Body of pancreas (tissue), 4 donors: ENCODE data around the gene GTF2A1. TPM values are rescaled to one million over a fixed set of nuclear protein-coding genes. Genes with fewer than 3 reads are reported as not detected.

ENCODE experiments used
- ATAC-seq: fragments of 150-250 bp; one replicate; pipeline ENCODE4 v1.9.1; 2016
- DNase-seq, 4 donors: peaks; one replicate each; pipeline ENCODE4 v3.0.0-alpha.2; 2019
- H3K27ac ChIP-seq, 4 donors: fragments of 200-600 bp; sonication (generic); 1 replicate in 3 of 4; 2 replicates in 1 of 4; pipeline versions ENCODE4 v1.5.1 to v1.6.1; 2016 to 2019; ENCODE audit warnings: mild to moderate bottlenecking in 1 of 4, mixed read lengths in 1 of 4, moderate library complexity in 1 of 4
- H3K27me3 ChIP-seq, 2 donors: fragments of 200-600 bp; sonication (generic); one replicate each; pipeline ENCODE4 v1.6.0; 2016; ENCODE audit warnings: mild to moderate bottlenecking in 1 of 2
- H3K36me3 ChIP-seq, 2 donors: fragments of 200-600 bp; sonication (generic); replicated peaks in 1 of 2; 2 replicates each; pipeline ENCODE4 v1.5.1; 2016; ENCODE audit warnings: low read depth in 2 of 2; ENCODE audit not compliant: insufficient read depth in 1 of 2
- H3K4me1 ChIP-seq: fragments of 200-600 bp; sonication (generic); one replicate; pipeline ENCODE4 v1.6.0; 2016
- H3K4me3 ChIP-seq, 2 donors: fragments of 200-600 bp; sonication (generic); 1 replicate in 1 of 2; 2 replicates in 1 of 2; pipeline ENCODE4 v1.5.1; 2016 to 2019
- H3K9me3 ChIP-seq, 3 donors: fragments of 200-600 bp; sonication (generic); 1 replicate in 2 of 3; 2 replicates in 1 of 3; pipeline ENCODE4 v1.5.1; 2016
- POLR2A ChIP-seq, 3 donors: fragments of 450-650 bp; IDR thresholded peaks; one replicate each; pipeline ENCODE4 v1.6.1; 2016; ENCODE audit warnings: antibody characterized with exemption in 3 of 3, mild to moderate bottlenecking in 2 of 3
- WGBS, 2 donors: methylation state at CpG; one replicate each; pipeline ENCODE4 v1.1.5; 2017; 5-methylcytosine and 5-hydroxymethylcytosine counted together
- intact Hi-C: fragments of 100-400 bp; cut with DNase I; formaldehyde crosslinking; loops from one replicate; pipeline ENCODE4 v1.15.1; 2023
- total RNA-seq, 2 donors: library from RNA; depleted of rRNA; stranded (reverse); fragments of >200 nt; gene quantifications; one replicate each; pipeline ENCODE4 v1.1.0, GENCODE V29; 2016
- TF ChIP-seq, protein P1 (sequence below), 7 experiments: fragments of 450-650 bp in 4 of 7; fragments of 200-600 bp in 3 of 7; sonication (generic) in 3 of 7; IDR thresholded peaks; one replicate each; pipeline ENCODE4 v1.5.1; 2016 to 2019; ENCODE audit warnings: antibody characterized with exemption in 7 of 7

GTF2A1 gene
- total RNA-seq, 2 donors from 2014 or later: 4.0 to 9.3 TPM

DNA sequence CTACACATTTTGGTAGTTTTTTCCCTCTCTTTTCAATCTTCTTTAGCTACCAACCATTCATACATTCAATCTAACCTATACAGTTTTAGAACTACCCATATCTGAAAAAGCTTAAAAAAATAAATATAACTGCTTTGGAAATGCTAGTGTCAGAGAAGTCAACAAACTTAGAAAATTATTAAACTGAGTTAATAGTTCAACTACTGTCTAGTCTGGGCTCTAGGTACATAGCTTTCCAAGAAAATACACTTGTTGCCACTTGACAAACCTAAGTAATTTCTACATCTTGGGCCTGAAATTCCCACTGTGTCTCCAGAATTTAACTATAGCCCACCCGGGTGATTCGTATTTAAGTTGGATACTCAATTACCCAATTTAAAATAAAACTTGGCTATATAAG lies 22.1 kb downstream of the GTF2A1 start:
- DNase-seq: no peak
- whole genome bisulfite sequencing, 2 donors: 69 to 80% methylated on average over 2 of the region's 2 CpGs
- peaks cover 0 to 24% of the 10 kb centered on the region in 2 donors for H3K36me3 ChIP-seq
- no peaks in the 10 kb centered on the region for H3K4me1 ChIP-seq
- H3K27me3 ChIP-seq: no peaks in the 10 kb centered on the region
- H3K9me3 ChIP-seq: no peaks in the 10 kb centered on the region
- TF ChIP-seq POLR2A (IDR thresholded peaks at IDR 0.05): no peak
- TF ChIP-seq, protein P1, sequence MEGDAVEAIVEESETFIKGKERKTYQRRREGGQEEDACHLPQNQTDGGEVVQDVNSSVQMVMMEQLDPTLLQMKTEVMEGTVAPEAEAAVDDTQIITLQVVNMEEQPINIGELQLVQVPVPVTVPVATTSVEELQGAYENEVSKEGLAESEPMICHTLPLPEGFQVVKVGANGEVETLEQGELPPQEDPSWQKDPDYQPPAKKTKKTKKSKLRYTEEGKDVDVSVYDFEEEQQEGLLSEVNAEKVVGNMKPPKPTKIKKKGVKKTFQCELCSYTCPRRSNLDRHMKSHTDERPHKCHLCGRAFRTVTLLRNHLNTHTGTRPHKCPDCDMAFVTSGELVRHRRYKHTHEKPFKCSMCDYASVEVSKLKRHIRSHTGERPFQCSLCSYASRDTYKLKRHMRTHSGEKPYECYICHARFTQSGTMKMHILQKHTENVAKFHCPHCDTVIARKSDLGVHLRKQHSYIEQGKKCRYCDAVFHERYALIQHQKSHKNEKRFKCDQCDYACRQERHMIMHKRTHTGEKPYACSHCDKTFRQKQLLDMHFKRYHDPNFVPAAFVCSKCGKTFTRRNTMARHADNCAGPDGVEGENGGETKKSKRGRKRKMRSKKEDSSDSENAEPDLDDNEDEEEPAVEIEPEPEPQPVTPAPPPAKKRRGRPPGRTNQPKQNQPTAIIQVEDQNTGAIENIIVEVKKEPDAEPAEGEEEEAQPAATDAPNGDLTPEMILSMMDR (IDR thresholded peaks at IDR 0.05): no peak
- intact Hi-C loops: no loop called here
- no peak for ATAC-seq
- no peak overlapping the region for H3K4me3 ChIP-seq
- H3K27ac ChIP-seq: no peak overlapping the region

GRCh38 chr14:81193924-81194633 lies 26.7 kb downstream of the GTF2A1 start:
- WGBS, 2 donors: 76 to 92% methylated on average over 3 of the region's 3 CpGs
- Histone ChIP-seq H3K4me1 (no peaks in the 10 kb centered on the region), H3K27me3 (no peaks in the 10 kb centered on the region), H3K36me3 (peaks cover 0 to 17% of the 10 kb centered on the region in 2 donors), H3K27ac (no peak overlapping the region), H3K4me3 (no peak overlapping the region), H3K9me3 (no peaks in the 10 kb centered on the region)
- TF ChIP-seq POLR2A (IDR thresholded peaks at IDR 0.05): no peak
- ATAC-seq (no peak), DNase-seq (no peak)
- intact Hi-C loops: no loop called here

GRCh38 chr14:81192594-81192993 lies 28.2 kb downstream of the GTF2A1 start:
- ATAC-seq (no peak), DNase-seq (no peak)
- TF ChIP-seq, protein P1 (IDR thresholded peaks at IDR 0.05): no peak
- TF ChIP-seq POLR2A (IDR thresholded peaks at IDR 0.05): no peak
- Histone ChIP-seq H3K4me3 (no peak overlapping the region), H3K4me1 (no peaks in the 10 kb centered on the region), H3K27me3 (no peaks in the 10 kb centered on the region), H3K36me3 (peaks cover 0 to 17% of the 10 kb centered on the region in 2 donors), H3K27ac (no peak overlapping the region), H3K9me3 (no peaks in the 10 kb centered on the region)
- intact Hi-C loops: no loop called here
- 91 to 97% methylated on average over 2 of the region's 2 CpGs for WGBS, 2 donors

GRCh38 chr14:81187832-81188522 lies 32.8 kb downstream of the GTF2A1 start:
- Histone ChIP-seq H3K4me3 (no peak overlapping the region), H3K27ac (no peak overlapping the region), H3K27me3 (no peaks in the 10 kb centered on the region), H3K9me3 (no peaks in the 10 kb centered on the region), H3K4me1 (peaks cover 3% of the 10 kb centered on the region), H3K36me3 (peaks cover 0 to 16% of the 10 kb centered on the region in 2 donors)
- 93 to 94% methylated on average over 5 of the region's 5 CpGs for WGBS, 2 donors
- DNase-seq (no peak), ATAC-seq (no peak)
- intact Hi-C loops: no loop called here
- no peak for TF ChIP-seq POLR2A (IDR thresholded peaks at IDR 0.05)
- TF ChIP-seq, protein P1 (IDR thresholded peaks at IDR 0.05): no peak

- TF ChIP-seq POLR2A (IDR thresholded peaks at IDR 0.05): no peak
- TF ChIP-seq, protein P1 (IDR thresholded peaks at IDR 0.05): no peak
- ATAC-seq: no peak
- H3K9me3 ChIP-seq: no peaks in the 10 kb centered on the region
- H3K4me3 ChIP-seq: no peak overlapping the region
- 77 to 84% methylated on average over 2 of the region's 2 CpGs for WGBS, 2 donors
- H3K36me3 ChIP-seq: peaks cover 0 to 6% of the 10 kb centered on the region in 2 donors
- H3K27ac ChIP-seq: no peak overlapping the region
- no peak for DNase-seq
- intact Hi-C loops: no loop called here
- peaks cover 33% of the 10 kb centered on the region for H3K4me1 ChIP-seq
- no peaks in the 10 kb centered on the region for H3K27me3 ChIP-seq
Observed at GRCh38 chr14:81179631-81180030, 41.1 kb downstream of the GTF2A1 start.
